Type B pancreatic cell (in vitro differentiated cells): Measurements from ENCODE around the gene ZNF792. TPM values are rescaled to one million over a fixed set of nuclear protein-coding genes. Genes with fewer than 3 reads are reported as not detected.
"Not testable (repeated sequence)": the region's sequence is repeated elsewhere in the genome, so short reads cannot be mapped to it uniquely, and the experiment has no call there.

Experiments
- DNase-seq: peaks from one replicate; pipeline ENCODE4 v3.0.0; 2021; ENCODE audit warnings: mixed read lengths; ENCODE audit not compliant: unreplicated experiment; ENCODE audit errors: extremely low spot score
- H3K27ac Mint-ChIP-seq: 2 replicates; pipeline ENCODE4 v1.8.0; 2021; ENCODE audit warnings: mild to moderate bottlenecking, mixed read lengths
- H3K27me3 Mint-ChIP-seq: 2 replicates; pipeline ENCODE4 v1.8.0; 2021; ENCODE audit warnings: mixed read lengths
- H3K36me3 Mint-ChIP-seq: 2 replicates; pipeline ENCODE4 v1.8.0; 2021; ENCODE audit warnings: mixed read lengths
- H3K4me1 Mint-ChIP-seq: one replicate; pipeline ENCODE4 v1.8.0; 2021; ENCODE audit warnings: mixed read lengths; ENCODE audit not compliant: unreplicated experiment
- H3K4me3 Mint-ChIP-seq: 2 replicates; pipeline ENCODE4 v1.8.0; 2021; ENCODE audit warnings: mild to moderate bottlenecking, mixed read lengths
- H3K9me3 Mint-ChIP-seq: 2 replicates; pipeline ENCODE4 v1.8.0; 2021; ENCODE audit warnings: mixed read lengths
- total RNA-seq: library from RNA; stranded (reverse); gene quantifications from 2 replicates; pipeline ENCODE4 v1.2.1, GENCODE V29; 2021; ENCODE audit warnings: low replicate concordance
- TF ChIP-seq, protein P1 (sequence below): fragments of 200-600 bp; sonication (generic); conservative IDR thresholded peaks from 2 replicates; pipeline ENCODE4 v1.5.0; 2021; ENCODE audit warnings: antibody characterized with exemption, mild to moderate bottlenecking

ZNF792 gene
- total RNA-seq, 1 donor from 2014 or later = 6.5 TPM

DNA sequence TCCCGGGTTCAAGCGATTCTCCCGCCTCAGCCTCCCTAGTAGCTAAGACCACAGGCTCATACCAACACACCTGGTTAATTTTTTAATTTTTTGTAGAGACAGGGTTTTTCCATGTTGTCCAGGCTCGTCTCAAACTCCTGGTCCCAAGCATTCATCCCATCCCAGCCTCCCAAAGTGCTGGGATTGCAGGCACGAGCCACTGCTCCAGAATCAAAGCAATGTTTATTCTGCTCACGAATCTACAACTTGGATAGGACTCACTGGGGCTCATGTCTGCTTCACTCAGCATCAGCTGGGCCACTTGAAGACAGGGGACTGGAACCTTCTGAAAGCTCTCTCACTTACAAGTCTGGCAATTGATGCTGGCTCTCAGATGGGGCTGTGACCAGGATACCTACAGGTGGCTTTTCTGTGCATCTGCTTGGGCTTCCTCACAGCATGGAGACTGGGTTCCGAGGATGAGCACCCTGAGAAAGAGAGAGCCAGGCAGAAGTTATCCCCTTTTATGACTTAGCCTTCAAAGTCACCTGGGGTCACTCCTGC, 8.2 kb upstream of the ZNF792 start:
- no peak overlapping the region for H3K4me3 Mint-ChIP-seq
- peaks cover 6% of the 10 kb centered on the region for H3K9me3 Mint-ChIP-seq
- H3K36me3 Mint-ChIP-seq = no peaks in the 10 kb centered on the region
- H3K4me1 Mint-ChIP-seq = peaks cover 6% of the 10 kb centered on the region
- TF ChIP-seq, protein P1, sequence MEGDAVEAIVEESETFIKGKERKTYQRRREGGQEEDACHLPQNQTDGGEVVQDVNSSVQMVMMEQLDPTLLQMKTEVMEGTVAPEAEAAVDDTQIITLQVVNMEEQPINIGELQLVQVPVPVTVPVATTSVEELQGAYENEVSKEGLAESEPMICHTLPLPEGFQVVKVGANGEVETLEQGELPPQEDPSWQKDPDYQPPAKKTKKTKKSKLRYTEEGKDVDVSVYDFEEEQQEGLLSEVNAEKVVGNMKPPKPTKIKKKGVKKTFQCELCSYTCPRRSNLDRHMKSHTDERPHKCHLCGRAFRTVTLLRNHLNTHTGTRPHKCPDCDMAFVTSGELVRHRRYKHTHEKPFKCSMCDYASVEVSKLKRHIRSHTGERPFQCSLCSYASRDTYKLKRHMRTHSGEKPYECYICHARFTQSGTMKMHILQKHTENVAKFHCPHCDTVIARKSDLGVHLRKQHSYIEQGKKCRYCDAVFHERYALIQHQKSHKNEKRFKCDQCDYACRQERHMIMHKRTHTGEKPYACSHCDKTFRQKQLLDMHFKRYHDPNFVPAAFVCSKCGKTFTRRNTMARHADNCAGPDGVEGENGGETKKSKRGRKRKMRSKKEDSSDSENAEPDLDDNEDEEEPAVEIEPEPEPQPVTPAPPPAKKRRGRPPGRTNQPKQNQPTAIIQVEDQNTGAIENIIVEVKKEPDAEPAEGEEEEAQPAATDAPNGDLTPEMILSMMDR = no peak
- DNase-seq = peak; percentile 34
- H3K27ac Mint-ChIP-seq = no peak overlapping the region
- H3K27me3 Mint-ChIP-seq = peaks cover 10% of the 10 kb centered on the region

DNA sequence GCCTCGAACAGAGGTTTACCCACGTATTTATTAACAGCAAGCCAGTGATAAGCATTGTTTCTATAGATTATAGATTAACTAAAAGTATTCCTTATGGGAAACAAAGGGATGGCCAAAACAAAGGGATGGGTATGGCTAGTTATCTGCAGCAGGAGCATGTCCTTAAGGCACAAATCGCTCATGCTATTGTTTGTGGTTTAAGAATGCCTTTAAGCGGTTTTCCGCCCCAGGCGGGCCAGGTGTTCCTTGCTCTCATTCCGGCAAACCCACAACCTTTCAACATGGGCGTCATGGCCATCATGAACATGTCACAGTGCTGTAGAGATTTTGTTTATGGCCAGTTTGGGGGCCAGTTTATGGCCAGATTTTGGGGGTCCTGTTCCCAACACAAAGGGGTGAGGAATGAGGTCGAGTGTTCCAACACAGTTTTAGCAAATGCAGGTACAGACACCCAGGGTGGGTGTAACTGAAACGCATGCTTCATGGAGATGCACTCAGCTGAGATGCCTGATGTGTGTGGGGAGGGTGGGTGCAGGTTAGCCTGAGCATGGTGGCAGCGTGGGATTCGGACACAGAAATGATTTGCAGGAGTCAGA, 6.3 kb upstream of the ZNF792 start:
- not testable (repeated sequence) for H3K27ac Mint-ChIP-seq
- peaks cover 10% of the 10 kb centered on the region for H3K9me3 Mint-ChIP-seq
- H3K27me3 Mint-ChIP-seq = peaks cover 10% of the 10 kb centered on the region

DNA sequence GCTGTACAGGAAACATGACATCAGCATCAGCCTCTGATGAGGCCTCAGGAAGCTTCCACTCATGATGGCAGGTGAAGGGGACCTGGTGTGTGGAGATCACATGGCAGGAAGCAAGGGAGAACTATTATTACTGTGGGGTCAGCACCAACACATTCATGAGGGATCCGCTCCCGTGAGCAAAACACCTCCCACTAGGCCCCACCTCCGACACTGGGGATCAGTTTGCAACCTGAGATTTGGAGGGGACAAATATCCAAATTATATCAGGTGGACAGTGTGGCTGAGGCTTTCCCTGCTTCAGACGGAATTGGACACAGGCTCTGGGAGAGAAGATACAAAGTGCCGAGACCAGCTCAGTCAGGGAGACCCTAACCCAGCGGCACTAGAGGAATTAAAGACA, 5.7 kb upstream of the ZNF792 start:
- H3K4me3 Mint-ChIP-seq = no peak overlapping the region
- H3K27ac Mint-ChIP-seq = no peak overlapping the region
- H3K36me3 Mint-ChIP-seq = no peaks in the 10 kb centered on the region
- TF ChIP-seq, protein P1 = no peak
- peaks cover 10% of the 10 kb centered on the region for H3K27me3 Mint-ChIP-seq
- peaks cover 6% of the 10 kb centered on the region for H3K4me1 Mint-ChIP-seq
- DNase-seq = peak; percentile 24
- H3K9me3 Mint-ChIP-seq = peaks cover 10% of the 10 kb centered on the region

More for the DNA sequence above, 6.3 kb upstream of the ZNF792 start:
- H3K36me3 Mint-ChIP-seq, H3K4me1 Mint-ChIP-seq, H3K4me3 Mint-ChIP-seq: not testable (repeated sequence)
- DNase-seq = peak; percentile 57

DNA sequence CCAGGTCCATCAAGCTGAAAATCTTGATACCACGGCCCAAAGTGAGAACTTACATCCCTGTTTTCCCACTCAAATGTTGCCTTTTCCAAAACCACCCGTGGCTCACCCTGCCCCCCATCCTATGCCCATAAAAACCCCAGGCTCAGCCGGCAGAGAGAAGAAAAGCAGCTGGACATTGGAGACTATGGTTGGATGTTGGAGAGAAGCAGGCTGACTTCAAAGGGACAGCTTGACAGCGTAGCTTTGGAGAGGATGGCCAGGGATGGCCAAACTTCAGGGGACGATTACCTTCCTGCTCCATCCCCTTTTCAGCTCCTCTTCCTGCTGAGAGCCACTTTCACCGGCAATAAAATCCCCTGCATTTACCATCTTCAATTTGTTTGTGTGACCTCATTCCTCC, 3.5 kb upstream of the ZNF792 start:
- peaks cover 7% of the 10 kb centered on the region for H3K4me1 Mint-ChIP-seq
- peak; percentile 24 for DNase-seq
- H3K4me3 Mint-ChIP-seq = no peak overlapping the region
- peaks cover 5% of the 10 kb centered on the region for H3K27me3 Mint-ChIP-seq
- peaks cover 6% of the 10 kb centered on the region for H3K36me3 Mint-ChIP-seq
- TF ChIP-seq, protein P1 = no peak
- peaks cover 10% of the 10 kb centered on the region for H3K9me3 Mint-ChIP-seq
- H3K27ac Mint-ChIP-seq = no peak overlapping the region

DNA sequence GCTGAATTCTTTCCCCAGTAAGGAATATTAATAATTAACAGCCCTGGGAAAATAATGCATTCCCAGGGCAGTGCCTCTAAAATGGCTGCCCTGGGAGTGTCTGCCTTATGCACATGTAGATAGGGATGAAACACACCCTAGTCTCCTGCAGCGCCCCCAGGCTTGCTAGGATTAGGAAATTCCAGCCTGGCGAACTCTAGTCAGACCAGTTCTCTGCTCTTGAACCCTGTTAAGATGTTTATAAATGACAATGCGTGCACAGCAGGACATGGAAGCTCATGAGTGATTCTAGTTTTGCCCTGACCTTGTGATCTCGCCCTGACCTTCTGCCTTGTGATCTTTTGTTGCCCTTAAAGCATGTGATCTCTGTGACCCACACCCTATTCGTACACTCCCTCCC, 1.5 kb upstream of the ZNF792 start:
- Mint-ChIP-seq H3K9me3 (peaks cover 10% of the 10 kb centered on the region), H3K4me3 (peak overlapping the region; percentile 78)
- H3K27ac Mint-ChIP-seq = not testable (repeated sequence)

DNA sequence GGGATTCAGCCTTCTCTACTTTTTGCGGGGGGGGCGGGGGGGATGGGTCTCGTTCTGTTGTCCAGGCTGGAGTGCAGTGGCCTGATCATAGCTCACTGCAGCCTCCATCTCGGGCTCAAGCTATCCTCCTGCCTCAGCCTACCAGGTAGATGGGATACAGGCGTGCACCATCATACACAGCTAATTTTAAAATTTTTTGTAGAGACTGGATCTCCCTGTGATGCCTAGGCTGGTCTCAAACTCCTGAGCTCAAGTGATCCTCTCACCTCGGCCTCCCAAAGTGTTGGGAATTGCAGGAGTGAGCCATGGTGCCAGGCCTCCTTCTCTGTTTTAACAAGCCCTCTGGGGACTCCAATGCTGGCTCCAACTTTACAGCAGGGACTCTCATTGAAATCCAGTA, 569 bp upstream of the ZNF792 start:
- no peak overlapping the region for H3K27ac Mint-ChIP-seq
- peaks cover 16% of the 10 kb centered on the region for H3K4me1 Mint-ChIP-seq
- H3K27me3 Mint-ChIP-seq = peaks cover 5% of the 10 kb centered on the region
- TF ChIP-seq, protein P1 = no peak
- peaks cover 30% of the 10 kb centered on the region for H3K36me3 Mint-ChIP-seq
- no peak for DNase-seq
- peaks cover 10% of the 10 kb centered on the region for H3K9me3 Mint-ChIP-seq
- H3K4me3 Mint-ChIP-seq = peak overlapping the region; percentile 80

More for the DNA sequence above, 1.5 kb upstream of the ZNF792 start:
- Mint-ChIP-seq H3K4me1 (peaks cover 16% of the 10 kb centered on the region), H3K36me3 (peaks cover 21% of the 10 kb centered on the region)
- H3K27me3 Mint-ChIP-seq, DNase-seq: not testable (repeated sequence)
